AG04449 (cell line): ENCODE measurements around the gene TEDC2.
A peak's percentile ranks its signal among the peaks of the same experiment; 100 is the strongest.

Experiments
- CTCF ChIA-PET: fragments of 350-600 bp; formaldehyde crosslinking; extraction: SDS; loops from one replicate; lab custom pipeline; 2021; ENCODE audit warnings: antibody characterized with exemption; lab: Yijun Ruan, JAX
- POLR2A ChIA-PET: fragments of 400-600, 350-600 bp; formaldehyde crosslinking; extraction: SDS; loops from one replicate; lab custom pipeline; 2020; ENCODE audit warnings: antibody characterized with exemption, inconsistent platforms; lab: Yijun Ruan, JAX
- DNase-seq: peaks from one replicate; pipeline ENCODE4 v3.0.0-alpha.2; 2010; ENCODE audit warnings: low read depth, low spot score
- H3K4me3 ChIP-seq: 2 replicates; pipeline ENCODE4 v1.5.1; 2011; ENCODE audit warnings: low read depth, mild to moderate bottlenecking, control low read depth, low read length
- CTCF ChIP-seq: IDR thresholded peaks from one replicate; pipeline ENCODE4 v1.5.1; 2011; ENCODE audit warnings: mild to moderate bottlenecking, moderate library complexity, low read length, control low read depth, inconsistent platforms; ENCODE audit not compliant: insufficient read depth; ENCODE audit errors: missing control alignments

TEDC2 gene

GRCh38 chr16:2482708-2483534 is 23.0 kb downstream of the TEDC2 start:
- no peak for DNase-seq
- POLR2A ChIA-PET: interaction anchor here (0.8 to 1.6 kb wide), 4 partner anchors 8 to 231 kb away, joined by 3 to 7 read pairs (median 5); partner anchors contain the start of genes ECI1, TBC1D24 and TEDC2
- CTCF ChIA-PET: interaction anchor here (0.9 to 5.1 kb wide), 8 partner anchors 9 to 53 kb away, joined by 3 to 41 read pairs (median 4); partner anchors contain the start of genes ATP6V0C, CCNF and TEDC2
- H3K4me3 ChIP-seq: peak overlapping the region; percentile 49
- TF ChIP-seq CTCF: no peak

DNA sequence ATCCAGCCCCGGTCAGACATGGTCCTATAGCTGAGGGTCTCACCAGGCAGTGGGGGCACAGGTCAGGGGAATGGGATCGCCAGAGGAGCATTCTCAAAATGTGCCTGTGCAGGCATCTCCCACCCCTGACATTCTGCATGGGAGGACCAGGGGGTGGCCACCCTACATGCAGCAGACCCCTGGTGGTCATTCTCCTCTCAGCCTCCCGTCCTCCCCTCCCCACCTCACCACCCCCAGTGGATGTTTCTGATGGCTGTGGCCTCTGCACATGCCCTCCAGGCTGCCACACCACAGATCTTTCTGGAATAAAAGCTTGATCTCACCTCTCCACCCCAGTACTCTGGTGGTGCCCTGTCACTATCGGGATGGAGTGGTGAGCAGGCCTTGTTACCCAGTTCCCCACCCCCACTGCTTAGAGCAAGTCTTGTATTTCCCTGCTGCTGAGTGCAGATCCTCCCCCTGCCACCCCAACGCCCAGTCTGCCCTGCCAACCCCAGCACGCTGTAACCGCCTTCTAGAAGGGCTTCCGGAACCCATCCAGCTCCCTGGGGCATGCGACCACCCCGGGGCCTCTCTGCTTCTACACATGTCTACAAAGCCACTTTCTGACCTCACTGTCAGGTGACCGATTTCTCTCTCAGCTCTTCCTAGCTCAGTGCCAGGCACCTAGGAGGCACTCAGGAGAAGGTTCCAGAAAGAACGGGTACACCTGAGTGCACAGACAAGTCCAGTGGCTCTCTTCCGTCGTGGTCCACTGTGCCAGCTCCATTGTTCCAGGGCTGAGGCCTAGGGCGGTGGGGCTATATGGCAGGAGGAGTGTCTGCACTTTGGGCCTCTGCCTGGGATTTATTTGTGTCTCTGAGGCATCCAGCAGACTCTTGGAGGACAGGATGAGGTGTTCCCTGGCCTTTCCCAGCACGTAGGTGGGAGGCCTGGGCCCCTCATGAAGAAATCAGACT is 24.3 kb downstream of the TEDC2 start:
- TF ChIP-seq CTCF: no peak
- DNase-seq: no peak
- ChIA-PET CTCF (interaction anchor here (1.2 to 5.1 kb wide), 5 partner anchors 10 to 26 kb away, joined by 3 to 41 read pairs (median 5); partner anchors contain the start of gene TBC1D24), POLR2A (interaction anchor here (1.6 kb wide), 1 partner anchor 9 kb away, joined by 6 read pairs; the partner anchor contains the start of gene TBC1D24)
- H3K4me3 ChIP-seq: no peak overlapping the region

GRCh38 chr16:2484898-2485508 is 25.1 kb downstream of the TEDC2 start:
- no peak for DNase-seq
- ChIA-PET CTCF (interaction anchor here (1.3 to 5.1 kb wide), 3 partner anchors 11 to 25 kb away, joined by 3 to 41 read pairs (median 7); partner anchors contain the start of gene TBC1D24), POLR2A (no interaction called here)
- no peak overlapping the region for H3K4me3 ChIP-seq
- TF ChIP-seq CTCF: no peak

DNA sequence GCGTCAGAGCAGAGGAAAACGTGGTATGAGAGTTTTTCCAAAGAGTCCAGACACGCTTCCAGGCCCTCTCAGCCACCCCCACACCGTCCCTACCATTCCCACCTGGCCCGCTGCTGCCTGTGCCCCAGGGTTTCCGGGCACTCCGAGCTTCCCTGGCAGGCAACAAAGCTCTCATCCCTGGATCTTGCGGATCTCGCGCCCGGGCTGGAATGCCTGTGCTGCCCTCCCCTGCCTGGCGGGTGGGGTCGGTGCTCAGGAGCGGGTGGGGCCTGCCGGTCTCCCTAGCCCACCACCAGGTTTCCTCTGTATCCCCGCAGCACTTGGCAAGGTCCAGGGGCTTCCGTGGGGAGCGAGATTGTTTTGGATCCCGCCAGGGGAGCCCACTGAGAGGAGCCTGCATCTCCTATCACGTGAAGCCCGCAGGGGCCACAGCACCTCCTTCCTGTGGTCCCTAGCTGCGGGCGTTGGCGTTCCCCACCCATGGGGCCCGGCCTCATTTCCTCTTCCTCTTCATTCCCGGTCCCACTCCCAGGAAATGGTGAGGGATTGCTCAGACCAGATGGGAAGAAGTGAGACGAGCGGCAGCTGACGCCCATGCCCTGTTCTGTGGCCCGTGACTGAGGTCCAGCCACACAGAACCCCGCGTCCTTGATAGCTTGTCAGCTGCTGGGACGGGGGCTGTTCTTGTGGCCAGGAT is 26.1 kb downstream of the TEDC2 start:
- ChIA-PET CTCF (interaction anchor here (0.9 to 5.1 kb wide), 4 partner anchors 12 to 146 kb away, joined by 3 to 41 read pairs (median 5); partner anchors contain the start of genes ABCA3 and TBC1D24), POLR2A (no interaction called here)
- TF ChIP-seq CTCF: no peak
- H3K4me3 ChIP-seq: no peak overlapping the region
- no peak for DNase-seq

DNA sequence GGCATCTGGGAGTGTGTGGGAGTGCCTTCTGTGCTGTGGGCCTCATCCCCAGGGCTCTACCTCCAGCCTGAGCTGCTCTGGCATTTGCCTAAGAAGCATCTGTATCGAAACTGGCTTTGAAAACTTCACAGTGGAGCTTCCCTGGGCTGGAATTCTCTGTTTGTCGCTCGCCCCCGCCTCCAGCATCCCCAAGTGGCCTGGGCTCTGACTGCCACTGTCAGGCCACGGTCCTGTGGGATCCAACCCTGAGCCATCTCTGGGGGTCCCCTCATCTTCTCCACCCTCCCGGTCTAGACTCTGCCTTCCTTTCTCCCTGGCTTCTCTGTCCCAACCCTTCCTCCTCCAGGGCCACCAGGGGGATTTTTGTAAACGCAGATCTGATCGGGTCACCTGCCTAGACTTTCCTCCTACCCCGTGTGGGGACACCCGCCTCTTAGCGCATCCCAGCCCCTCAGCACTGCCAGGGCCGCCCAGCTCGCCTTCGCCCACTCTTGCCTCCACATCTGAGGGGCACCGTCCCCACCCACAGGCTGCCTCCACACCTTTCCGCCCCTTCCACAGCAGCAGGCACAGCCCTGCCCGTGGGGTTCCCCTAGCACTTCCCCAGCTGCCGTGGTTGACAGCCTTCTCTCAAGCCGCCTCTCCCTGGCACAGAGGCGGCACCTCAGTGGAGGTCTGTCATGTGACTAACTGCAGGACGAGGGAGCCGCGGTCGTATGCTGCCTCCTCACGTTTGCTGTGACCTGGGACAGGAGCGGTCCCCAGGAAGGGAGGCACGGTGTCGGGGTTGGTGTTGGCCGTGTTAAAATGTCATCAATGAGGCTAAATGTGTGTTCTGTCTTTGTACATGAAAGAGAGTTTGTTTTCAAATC is 27.0 kb downstream of the TEDC2 start:
- no peak overlapping the region for H3K4me3 ChIP-seq
- TF ChIP-seq CTCF: peak; percentile 6
- POLR2A ChIA-PET: no interaction called here
- no peak for DNase-seq
- CTCF ChIA-PET: interaction anchor here (5.1 kb wide), 1 partner anchor 14 kb away, joined by 41 read pairs; no protein-coding TSS in a partner anchor
